Measurements from ENCODE around the gene FBXW9.
A peak's percentile ranks its signal among the peaks of the same experiment; 100 is the strongest.
"Not testable (repeated sequence)": the region's sequence is repeated elsewhere in the genome, so short reads cannot be mapped to it uniquely, and the experiment has no call there.

Gene FBXW9

GRCh38 chr19:12696366-12697335, at the start of gene FBXW9:
TSS of gene FBXW9 (minus strand) at chr19:12696631. CDS start at chr19:12696581, 50 bp downstream.
- DNase-seq (ENCODE audit: low read depth in 2 of 2, low spot score in 1 of 2), result peak; percentile 98

GRCh38 chr19:12745166-12745897, 48.9 kb upstream of the FBXW9 start:
- DNase-seq (ENCODE audit: low read depth in 2 of 2, low spot score in 1 of 2), result no peak

- no peak for DNase-seq (ENCODE audit: low read depth in 2 of 2, low spot score in 1 of 2)
Observed at GRCh38 chr19:12737835-12738351, 41.5 kb upstream of the FBXW9 start.

- DNase-seq (ENCODE audit: low read depth in 2 of 2, low spot score in 1 of 2), result peak; percentile 49 to 62
Observed at GRCh38 chr19:12736995-12737834, 40.8 kb upstream of the FBXW9 start, which contains the start of gene GET3. TSS of gene GET3 (plus strand) at chr19:12737497. CDS start at chr19:12737506, 9 bp downstream.

- no peak for DNase-seq (ENCODE audit: low read depth in 2 of 2, low spot score in 1 of 2)
Observed at GRCh38 chr19:12733369-12734214, 37.2 kb upstream of the FBXW9 start.

- DNase-seq (ENCODE audit: low read depth in 2 of 2, low spot score in 1 of 2), result no peak
Observed at GRCh38 chr19:12731337-12731736, 34.9 kb upstream of the FBXW9 start.

- DNase-seq (ENCODE audit: low read depth in 2 of 2, low spot score in 1 of 2), result no peak
Observed at GRCh38 chr19:12730064-12730463, 33.6 kb upstream of the FBXW9 start.

GRCh38 chr19:12727745-12728433, 31.5 kb upstream of the FBXW9 start:
- DNase-seq (ENCODE audit: low read depth in 2 of 2, low spot score in 1 of 2), result no peak

- no peak for DNase-seq (ENCODE audit: low read depth in 2 of 2, low spot score in 1 of 2)
Observed at GRCh38 chr19:12726988-12727316, 30.5 kb upstream of the FBXW9 start.

GRCh38 chr19:12725612-12726011, 29.2 kb upstream of the FBXW9 start:
- not testable (repeated sequence) for DNase-seq (ENCODE audit: low read depth in 2 of 2, low spot score in 1 of 2)

- DNase-seq (ENCODE audit: low read depth in 2 of 2, low spot score in 1 of 2), result no peak
Observed at GRCh38 chr19:12723641-12724426, 27.4 kb upstream of the FBXW9 start, which contains the start of gene TNPO2. TSS of gene TNPO2 (minus strand) at chr19:12723932. CDS start at chr19:12720977, 2,955 bp downstream.

- DNase-seq (ENCODE audit: low read depth in 2 of 2, low spot score in 1 of 2), result no peak
Observed at GRCh38 chr19:12723381-12723640, 26.9 kb upstream of the FBXW9 start.

- peak; percentile 76 to 88 for DNase-seq (ENCODE audit: low read depth in 2 of 2, low spot score in 1 of 2)
Observed at GRCh38 chr19:12722566-12723380, 26.3 kb upstream of the FBXW9 start.

GRCh38 chr19:12721656-12722565, 25.5 kb upstream of the FBXW9 start:
- DNase-seq (ENCODE audit: low read depth in 2 of 2, low spot score in 1 of 2), result no peak

- no peak for DNase-seq (ENCODE audit: low read depth in 2 of 2, low spot score in 1 of 2)
Observed at GRCh38 chr19:12720851-12721655, 24.6 kb upstream of the FBXW9 start.

GRCh38 chr19:12720296-12720695, 23.9 kb upstream of the FBXW9 start:
- DNase-seq (ENCODE audit: low read depth in 2 of 2, low spot score in 1 of 2), result no peak

Data from stimulated activated CD8-positive, alpha-beta memory T cell treated with anti-CD3 and anti-CD28 coated beads, Interleukin-4, amount 100 ng/mL, for 1 hour (primary cell).